GM06990 (cell line): Measurements from ENCODE around the gene SETD1A.

Experiments
- DNase-seq: peaks from one replicate; pipeline ENCODE4 v3.0.0-alpha.2; 2011; ENCODE audit not compliant: insufficient read length; ENCODE audit errors: extremely low read depth
- H3K27me3 ChIP-seq: replicated peaks from 2 replicates; pipeline ENCODE4 v1.6.0; 2011; ENCODE audit warnings: low read length; ENCODE audit not compliant: control insufficient read depth, insufficient read depth
- H3K36me3 ChIP-seq: 2 replicates; pipeline ENCODE4 v1.5.1; 2011; ENCODE audit warnings: low read length; ENCODE audit not compliant: control insufficient read depth, insufficient read depth
- H3K4me3 ChIP-seq: replicated peaks from 2 replicates; pipeline ENCODE4 v1.5.1; 2011; ENCODE audit warnings: low read depth, mild to moderate bottlenecking, control low read depth, low read length
- TF ChIP-seq, protein P1 (sequence below): IDR thresholded peaks from 2 replicates; pipeline ENCODE4 v1.5.1; 2011; ENCODE audit warnings: low read length, control low read depth, mild to moderate bottlenecking, inconsistent platforms; ENCODE audit not compliant: insufficient read depth, poor library complexity, severe bottlenecking

Gene SETD1A

GRCh38 chr16:30979170-30980022, 21.8 kb downstream of the SETD1A start:
- no peaks in the 10 kb centered on the region for H3K27me3 ChIP-seq
- no peak overlapping the region for H3K4me3 ChIP-seq
- peaks cover 41% of the 10 kb centered on the region for H3K36me3 ChIP-seq
- no peak for DNase-seq
- TF ChIP-seq, protein P1, sequence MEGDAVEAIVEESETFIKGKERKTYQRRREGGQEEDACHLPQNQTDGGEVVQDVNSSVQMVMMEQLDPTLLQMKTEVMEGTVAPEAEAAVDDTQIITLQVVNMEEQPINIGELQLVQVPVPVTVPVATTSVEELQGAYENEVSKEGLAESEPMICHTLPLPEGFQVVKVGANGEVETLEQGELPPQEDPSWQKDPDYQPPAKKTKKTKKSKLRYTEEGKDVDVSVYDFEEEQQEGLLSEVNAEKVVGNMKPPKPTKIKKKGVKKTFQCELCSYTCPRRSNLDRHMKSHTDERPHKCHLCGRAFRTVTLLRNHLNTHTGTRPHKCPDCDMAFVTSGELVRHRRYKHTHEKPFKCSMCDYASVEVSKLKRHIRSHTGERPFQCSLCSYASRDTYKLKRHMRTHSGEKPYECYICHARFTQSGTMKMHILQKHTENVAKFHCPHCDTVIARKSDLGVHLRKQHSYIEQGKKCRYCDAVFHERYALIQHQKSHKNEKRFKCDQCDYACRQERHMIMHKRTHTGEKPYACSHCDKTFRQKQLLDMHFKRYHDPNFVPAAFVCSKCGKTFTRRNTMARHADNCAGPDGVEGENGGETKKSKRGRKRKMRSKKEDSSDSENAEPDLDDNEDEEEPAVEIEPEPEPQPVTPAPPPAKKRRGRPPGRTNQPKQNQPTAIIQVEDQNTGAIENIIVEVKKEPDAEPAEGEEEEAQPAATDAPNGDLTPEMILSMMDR, result no peak

GRCh38 chr16:30980023-30980371, 22.4 kb downstream of the SETD1A start:
- no peak for DNase-seq
- H3K27me3 ChIP-seq, result no peaks in the 10 kb centered on the region
- H3K4me3 ChIP-seq, result no peak overlapping the region
- peaks cover 43% of the 10 kb centered on the region for H3K36me3 ChIP-seq
- TF ChIP-seq, protein P1, result no peak

DNA sequence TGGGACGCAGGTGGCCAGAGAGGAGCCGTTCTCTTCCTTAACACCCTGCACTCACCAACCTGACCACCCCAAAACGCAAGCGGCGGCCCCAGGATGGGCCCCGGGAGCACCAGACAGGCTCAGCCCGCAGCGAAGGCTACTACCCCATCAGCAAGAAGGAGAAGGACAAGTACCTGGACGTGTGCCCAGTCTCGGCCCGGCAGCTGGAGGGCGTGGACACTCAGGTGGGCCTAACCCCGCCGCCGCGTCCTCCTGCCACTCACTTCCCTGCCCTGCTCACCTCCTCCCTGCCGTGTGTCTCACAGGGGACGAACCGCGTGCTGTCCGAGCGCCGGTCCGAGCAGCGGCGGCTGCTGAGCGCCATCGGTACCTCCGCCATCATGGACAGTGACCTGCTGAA, 22.9 kb downstream of the SETD1A start:
- no peaks in the 10 kb centered on the region for H3K27me3 ChIP-seq
- DNase-seq, result no peak
- TF ChIP-seq, protein P1, result no peak
- peaks cover 43% of the 10 kb centered on the region for H3K36me3 ChIP-seq
- H3K4me3 ChIP-seq, result no peak overlapping the region

DNA sequence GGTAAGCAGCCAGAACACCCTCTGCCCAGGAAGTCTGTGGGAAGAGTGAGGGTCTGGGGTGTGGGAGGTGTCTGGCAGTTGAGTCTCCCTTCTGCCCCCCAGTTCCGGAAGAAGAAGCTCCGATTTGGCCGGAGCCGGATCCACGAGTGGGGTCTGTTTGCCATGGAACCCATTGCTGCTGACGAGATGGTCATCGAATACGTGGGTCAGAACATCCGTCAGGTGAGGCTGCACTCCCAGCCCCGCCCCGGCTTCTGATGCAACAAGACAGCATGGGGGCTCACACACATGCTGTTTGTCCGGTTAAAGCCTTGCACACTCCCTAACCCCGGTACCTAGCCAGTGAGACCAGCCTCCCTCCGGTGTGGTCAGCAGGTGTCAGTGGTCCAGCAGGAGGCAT, 23.4 kb downstream of the SETD1A start:
- no peaks in the 10 kb centered on the region for H3K27me3 ChIP-seq
- H3K4me3 ChIP-seq, result no peak overlapping the region
- H3K36me3 ChIP-seq, result peaks cover 44% of the 10 kb centered on the region
- TF ChIP-seq, protein P1, result no peak
- no peak for DNase-seq

DNA sequence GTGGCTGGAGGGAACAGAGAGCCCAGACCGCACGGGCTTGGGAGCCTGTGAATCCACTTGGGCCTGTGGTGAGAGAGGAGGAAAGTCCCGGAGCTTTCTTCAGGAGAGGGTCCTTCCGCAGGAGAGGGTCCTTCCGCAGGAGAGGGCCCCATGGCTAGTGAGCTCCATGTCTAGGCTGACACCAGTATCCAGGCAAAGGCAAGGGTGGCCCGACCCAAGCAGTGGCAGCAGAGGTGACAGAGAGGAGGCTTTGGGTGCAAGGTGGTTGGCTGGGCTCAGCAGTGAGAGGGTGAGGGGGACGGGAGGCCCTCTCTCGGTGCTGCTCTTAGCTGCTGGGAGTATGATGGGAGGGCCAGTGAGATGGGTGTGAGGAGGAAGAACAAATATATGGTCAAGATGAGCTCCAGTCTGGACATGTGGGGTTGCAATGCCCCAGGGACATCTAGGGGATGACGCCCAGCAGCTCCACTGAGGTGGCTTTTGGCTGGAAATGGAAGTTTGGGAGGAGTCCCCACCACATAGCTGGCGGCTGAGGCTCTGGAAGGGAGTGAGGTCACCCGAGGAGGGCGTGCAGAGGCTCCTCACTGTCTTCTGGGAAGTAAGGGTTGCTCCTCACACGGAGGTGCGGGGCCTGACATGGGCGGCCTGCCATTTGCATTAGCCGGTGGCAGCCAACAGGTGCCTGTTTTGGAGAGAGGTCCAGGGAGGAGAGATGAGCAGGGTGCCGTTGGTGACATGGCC, 25.2 kb downstream of the SETD1A start:
- DNase-seq, result no peak
- no peak overlapping the region for H3K4me3 ChIP-seq
- H3K27me3 ChIP-seq, result no peaks in the 10 kb centered on the region
- H3K36me3 ChIP-seq, result peaks cover 38% of the 10 kb centered on the region
- TF ChIP-seq, protein P1, result no peak
